Gastrocnemius medialis (tissue), 4 donors: ENCODE results near the gene KHDRBS2. TPM values are rescaled to one million over a fixed set of nuclear protein-coding genes. Genes with fewer than 3 reads are reported as not detected.

Experiments
- ATAC-seq, 2 donors: fragments of 150-250 bp; one replicate each; pipeline ENCODE4 v1.9.1; 2016
- DNase-seq, 2 donors: peaks; one replicate each; pipeline ENCODE4 v3.0.0-alpha.2; 2019
- H3K27ac ChIP-seq, 4 donors: fragments of 200-600 bp; sonication (generic); 1 replicate in 1 of 4; 2 replicates in 3 of 4; pipeline ENCODE4 v1.5.1; 2016 to 2018; ENCODE audit warnings: mild to moderate bottlenecking in 2 of 4, moderate library complexity in 1 of 4
- H3K27me3 ChIP-seq, 3 donors: fragments of 200-600 bp; sonication (generic) in 2 of 3; 1 replicate in 1 of 3; 2 replicates in 2 of 3; pipeline versions ENCODE4 v1.5.1 to v1.6.0; 2016 to 2019; ENCODE audit warnings: mild to moderate bottlenecking in 1 of 3, moderate library complexity in 1 of 3
- H3K36me3 ChIP-seq, 2 donors: fragments of 200-600 bp; sonication (generic) in 1 of 2; one replicate each; pipeline ENCODE4 v1.5.1; 2017 to 2018
- H3K4me1 ChIP-seq, 2 donors: fragments of 200-600 bp; sonication (generic) in 1 of 2; one replicate each; pipeline ENCODE4 v1.5.1; 2016 to 2017; ENCODE audit warnings: mild to moderate bottlenecking in 2 of 2
- H3K4me3 ChIP-seq, 4 donors: fragments of 200-600 bp; sonication (generic) in 3 of 4; 1 replicate in 1 of 4; 2 replicates in 3 of 4; pipeline ENCODE4 v1.5.1; 2016 to 2019; ENCODE audit warnings: mild to moderate bottlenecking in 2 of 4
- H3K9me3 ChIP-seq, 3 donors: fragments of 200-600 bp; sonication (generic) in 2 of 3; 1 replicate in 1 of 3; 2 replicates in 2 of 3; pipeline ENCODE4 v1.5.1; 2016 to 2019
- CTCF ChIP-seq, 5 experiments: fragments of 450-650 bp in 3 of 5; fragments of 200-600 bp in 2 of 5; sonication (generic) in 2 of 5; IDR thresholded peaks in 4 of 5; conservative IDR thresholded peaks in 1 of 5; 1 replicate in 4 of 5; 2 replicates in 1 of 5; pipeline ENCODE4 v1.5.1; 2016 to 2019; ENCODE audit warnings: antibody characterized with exemption in 5 of 5, mild to moderate bottlenecking in 3 of 5, moderate library complexity in 3 of 5
- POLR2A ChIP-seq, 2 donors: fragments of 450-650 bp; IDR thresholded peaks; one replicate each; pipeline ENCODE4 v1.6.1; 2017; ENCODE audit warnings: antibody characterized with exemption in 2 of 2, mild to moderate bottlenecking in 2 of 2, moderate library complexity in 2 of 2
- in situ Hi-C, 4 donors: fragments of 200-750 bp; cut with MboI; loops; one replicate each; pipeline versions ENCODE4 v1.15.0 to v1.8.0; 2017; ENCODE audit warnings: low sequenced_read_pairs in 4 of 4
- intact Hi-C: fragments of 100-400 bp; cut with DNase I; formaldehyde crosslinking; loops from one replicate; pipeline ENCODE4 v1.15.1; 2023; ENCODE audit warnings: low total_unique reads
- total RNA-seq, 4 donors: library from RNA; depleted of rRNA; stranded (reverse); fragments of >200 nt; gene quantifications; one replicate each; pipeline versions ENCODE4 v1.1.0 to v1.2.3, GENCODE V29; 2016

KHDRBS2 gene
- total RNA-seq, 4 donors from 2014 or later = 0.44 TPM; not detected in 3

- Histone ChIP-seq H3K4me1 (no peaks in the 10 kb centered on the region), H3K9me3 (no peaks in the 10 kb centered on the region), H3K27me3 (no peaks in the 10 kb centered on the region), H3K36me3 (no peaks in the 10 kb centered on the region), H3K4me3 (no peak overlapping the region), H3K27ac (no peak overlapping the region)
- DNase-seq = no peak
- intact Hi-C loops (no loop called here), in situ Hi-C loops (no loop called here)
- no peak for TF ChIP-seq CTCF (IDR thresholded peaks at IDR 0.05 in 4 of 5, conservative IDR thresholded peaks at IDR 0.05 in 1 of 5)
- no peak for TF ChIP-seq POLR2A (IDR thresholded peaks at IDR 0.05)
- ATAC-seq = no peak
These were observed 56.8 kb downstream of the KHDRBS2 start for GRCh38 chr6:62229231-62229630.

DNA sequence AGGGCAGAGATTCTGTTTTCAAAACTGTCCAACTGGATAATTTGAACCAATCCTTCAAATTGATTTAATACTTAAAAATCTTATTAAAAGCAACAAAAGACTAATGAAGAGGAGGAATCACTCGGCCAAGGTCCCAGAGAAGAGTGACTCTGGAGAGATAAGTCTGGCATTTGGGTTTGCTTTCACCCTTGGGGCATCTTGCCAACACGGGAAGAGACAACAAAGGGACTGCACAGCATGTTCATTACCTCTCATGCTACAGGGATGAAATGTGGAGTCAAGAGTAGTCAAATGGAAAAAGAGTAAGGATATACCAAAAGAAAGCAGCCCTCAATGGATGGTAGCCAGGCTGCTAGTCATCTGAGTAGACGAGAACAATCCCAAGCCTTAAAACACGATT is 68.2 kb downstream of the KHDRBS2 start:
- Histone ChIP-seq H3K27ac (no peak overlapping the region), H3K36me3 (no peaks in the 10 kb centered on the region), H3K9me3 (no peaks in the 10 kb centered on the region), H3K4me1 (no peaks in the 10 kb centered on the region), H3K4me3 (no peak overlapping the region), H3K27me3 (no peaks in the 10 kb centered on the region)
- TF ChIP-seq POLR2A (IDR thresholded peaks at IDR 0.05) = no peak
- no peak for TF ChIP-seq CTCF (IDR thresholded peaks at IDR 0.05 in 4 of 5, conservative IDR thresholded peaks at IDR 0.05 in 1 of 5)
- intact Hi-C loops (no loop called here), in situ Hi-C loops (no loop called here)
- no peak for DNase-seq
- ATAC-seq = no peak

GRCh38 chr6:62202078-62202477 is 83.9 kb downstream of the KHDRBS2 start:
- TF ChIP-seq POLR2A (IDR thresholded peaks at IDR 0.05) (no peak), CTCF (IDR thresholded peaks at IDR 0.05 in 4 of 5, conservative IDR thresholded peaks at IDR 0.05 in 1 of 5) (no peak)
- H3K4me1 ChIP-seq = no peaks in the 10 kb centered on the region
- no peak for ATAC-seq
- no peaks in the 10 kb centered on the region for H3K36me3 ChIP-seq
- H3K4me3 ChIP-seq = no peak overlapping the region
- H3K27ac ChIP-seq = no peak overlapping the region
- intact Hi-C loops = no loop called here
- no peaks in the 10 kb centered on the region for H3K9me3 ChIP-seq
- no peaks in the 10 kb centered on the region for H3K27me3 ChIP-seq
- DNase-seq = no peak
- in situ Hi-C loops = no loop called here

DNA sequence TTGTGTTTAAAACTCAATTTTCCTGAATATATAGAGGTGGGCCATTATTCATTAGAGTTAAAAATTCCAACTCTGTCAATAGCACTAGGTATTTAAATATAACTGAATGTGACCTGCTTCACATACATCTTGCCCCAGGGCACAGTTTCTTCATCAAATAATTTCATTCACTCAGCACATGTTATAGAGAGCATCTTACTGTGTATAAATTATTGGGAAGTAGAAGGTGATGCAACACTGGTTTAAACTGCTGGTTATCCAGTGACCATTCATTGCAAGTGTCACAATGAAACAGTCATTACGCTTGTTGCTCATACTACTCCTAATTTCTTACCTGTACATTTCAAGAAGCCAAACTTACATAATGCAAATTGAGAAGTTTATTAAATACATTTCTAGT is 93.4 kb downstream of the KHDRBS2 start:
- Histone ChIP-seq H3K4me1 (no peaks in the 10 kb centered on the region), H3K27me3 (no peaks in the 10 kb centered on the region), H3K36me3 (no peaks in the 10 kb centered on the region), H3K4me3 (no peak overlapping the region), H3K9me3 (no peaks in the 10 kb centered on the region), H3K27ac (no peak overlapping the region)
- intact Hi-C loops = no loop called here
- in situ Hi-C loops = no loop called here
- no peak for TF ChIP-seq POLR2A (IDR thresholded peaks at IDR 0.05)
- TF ChIP-seq CTCF (IDR thresholded peaks at IDR 0.05 in 4 of 5, conservative IDR thresholded peaks at IDR 0.05 in 1 of 5) = no peak
- ATAC-seq = no peak
- no peak for DNase-seq

GRCh38 chr6:62175195-62175594 is 110.8 kb downstream of the KHDRBS2 start:
- no peaks in the 10 kb centered on the region for H3K27me3 ChIP-seq
- H3K9me3 ChIP-seq = no peaks in the 10 kb centered on the region
- H3K36me3 ChIP-seq = no peaks in the 10 kb centered on the region
- TF ChIP-seq CTCF (IDR thresholded peaks at IDR 0.05 in 4 of 5, conservative IDR thresholded peaks at IDR 0.05 in 1 of 5) = no peak
- TF ChIP-seq POLR2A (IDR thresholded peaks at IDR 0.05) = no peak
- H3K4me3 ChIP-seq = no peak overlapping the region
- in situ Hi-C loops = no loop called here
- intact Hi-C loops = no loop called here
- no peak for DNase-seq
- no peak overlapping the region for H3K27ac ChIP-seq
- no peaks in the 10 kb centered on the region for H3K4me1 ChIP-seq
- ATAC-seq = no peak
